HepG2 (cell line): ENCODE results near the gene CD19. TPM values are rescaled to one million over a fixed set of nuclear protein-coding genes. Genes with fewer than 3 reads are reported as not detected.

ENCODE experiments used
- ATF7 ChIP-seq, 2 experiments: fragments of 450-650 bp in 1 of 2; sonication (generic) in 1 of 2; formaldehyde crosslinking in 1 of 2; IDR thresholded peaks; 2 replicates each; pipeline versions ENCODE4 v1.4.0 to v1.6.1; 2016 to 2020; ENCODE audit warnings: antibody characterized with exemption in 1 of 2, mild to moderate bottlenecking in 1 of 2, missing genetic modification reagents in 1 of 2
- ESRRA ChIP-seq: sonication (generic); formaldehyde crosslinking; IDR thresholded peaks from 2 replicates; pipeline ENCODE4 v1.5.1; 2020; ENCODE audit warnings: mild to moderate bottlenecking, low read depth, missing genetic modification reagents
- HCFC1 ChIP-seq: fragments of 150-350 bp; IDR thresholded peaks from 2 replicates; pipeline ENCODE4 v1.6.1; 2014; ENCODE audit warnings: low read depth, low read length
- HMGXB3 ChIP-seq: sonication (generic); formaldehyde crosslinking; IDR thresholded peaks from 2 replicates; pipeline ENCODE4 v1.4.0; 2020; ENCODE audit warnings: missing genetic modification reagents, borderline replicate concordance
- JDP2 ChIP-seq: sonication (generic); formaldehyde crosslinking; IDR thresholded peaks from 2 replicates; pipeline ENCODE4 v1.8.1; 2022; ENCODE audit warnings: missing genetic modification reagents, borderline replicate concordance
- KMT2A ChIP-seq: sonication (generic); formaldehyde crosslinking; IDR thresholded peaks from 2 replicates; pipeline ENCODE4 v1.4.0; 2020; ENCODE audit warnings: missing genetic modification reagents
- MTERF4 ChIP-seq: sonication (generic); formaldehyde crosslinking; IDR thresholded peaks from 2 replicates; pipeline ENCODE4 v1.8.0; 2023; ENCODE audit warnings: mild to moderate bottlenecking, missing genetic modification reagents
- PCBP2 ChIP-seq: fragments of 200-400 bp; formaldehyde crosslinking; optimal IDR thresholded peaks from 2 replicates; pipeline ENCODE3; 2018; ENCODE audit warnings: low read length, low read depth; ENCODE audit not compliant: poor library complexity, severe bottlenecking
- PHF8 ChIP-seq: sonication (generic); formaldehyde crosslinking; IDR thresholded peaks from 2 replicates; pipeline ENCODE4 v1.5.0; 2020; ENCODE audit warnings: missing genetic modification reagents
- PLRG1 ChIP-seq: fragments of 450-650 bp; conservative IDR thresholded peaks from 2 replicates; pipeline ENCODE4 v1.6.1; 2016
- RFX1 ChIP-seq: fragments of 450-650 bp; IDR thresholded peaks from 2 replicates; pipeline ENCODE4 v1.6.1; 2017
- RFX5 ChIP-seq: IDR thresholded peaks from 2 replicates; pipeline ENCODE4 v1.6.1; 2011; ENCODE audit warnings: low read depth, low read length, improper control_type of control experiment
- SMARCE1 ChIP-seq: fragments of 450-650 bp; IDR thresholded peaks from 2 replicates; pipeline ENCODE4 v1.6.1; 2017; ENCODE audit warnings: borderline replicate concordance
- TMF1 ChIP-seq: sonication (generic); formaldehyde crosslinking; IDR thresholded peaks from 2 replicates; pipeline ENCODE4 v1.8.1; 2022; ENCODE audit warnings: low read depth, missing genetic modification reagents
- YEATS4 ChIP-seq: sonication (generic); formaldehyde crosslinking; IDR thresholded peaks from 2 replicates; pipeline ENCODE4 v1.4.0; 2020; ENCODE audit warnings: missing genetic modification reagents, borderline replicate concordance
- ZKSCAN5 ChIP-seq: sonication (generic); formaldehyde crosslinking; IDR thresholded peaks from 2 replicates; pipeline ENCODE4 v1.5.1; 2020; ENCODE audit warnings: mild to moderate bottlenecking, missing genetic modification reagents
- ZNF281 ChIP-seq: sonication (generic); formaldehyde crosslinking; IDR thresholded peaks from 2 replicates; pipeline ENCODE4 v1.4.0; 2020; ENCODE audit warnings: missing genetic modification reagents, borderline replicate concordance
- ZNF580 ChIP-seq: IDR thresholded peaks from 2 replicates; pipeline ENCODE4 v1.6.1; 2016; ENCODE audit warnings: low read depth, borderline replicate concordance
- ZZZ3 ChIP-seq: sonication (generic); formaldehyde crosslinking; IDR thresholded peaks from 2 replicates; pipeline ENCODE4 v1.4.0; 2020; ENCODE audit warnings: missing genetic modification reagents, mild to moderate bottlenecking, borderline replicate concordance
- polyA plus RNA-seq, 8 experiments: library from polyadenylated mRNA; depleted of rRNA in 3 of 8; stranded (reverse) in 7 of 8; unstranded in 1 of 8; fragments of >200 nt; fragmentation: Illumina TruSeq in 4 of 8; extraction: Trizol in 4 of 8; gene quantifications; 2 replicates each; pipeline versions ENCODE4 v1.2.1 to v1.2.3, GENCODE V29; 2011 to 2016; ENCODE audit warnings: low read depth in 4 of 8, missing spikeins in 1 of 8, mixed read lengths in 1 of 8; ENCODE audit not compliant: insufficient read depth in 1 of 8
- total RNA-seq, 5 experiments: library from RNA; depleted of rRNA; stranded (reverse); fragments of >200 nt; fragmentation: Illumina TruSeq; extraction: Trizol; gene quantifications; 2 replicates each; pipeline ENCODE4 v1.2.3, GENCODE V29; 2016; ENCODE audit warnings: low read depth in 1 of 5

Gene CD19
- total and polyA plus RNA-seq, 2 of the 13 experiments (the other 11 are each of a cell fraction or from before 2014, with no cell fraction given): 0.55 to 1.1 TPM

- no peak for TF ChIP-seq TMF1 (CRISPR knock-in tag)
- TF ChIP-seq ZKSCAN5 (CRISPR knock-in tag): no peak
- no peak for TF ChIP-seq SMARCE1
- TF ChIP-seq RFX5: no peak
- TF ChIP-seq ESRRA (CRISPR knock-in tag): no peak; the same call in 1 of the 2 replicates
- no peak for TF ChIP-seq PHF8
- TF ChIP-seq RFX1: no peak
- no peak; the same call in 1 of the 2 replicates for TF ChIP-seq YEATS4 (CRISPR knock-in tag)
- no peak for TF ChIP-seq PLRG1
- no peak for TF ChIP-seq JDP2 (CRISPR knock-in tag)
- no peak for TF ChIP-seq MTERF4 (CRISPR knock-in tag)
- no peak for TF ChIP-seq KMT2A (CRISPR knock-in tag)
- TF ChIP-seq HMGXB3 (CRISPR knock-in tag): no peak
- TF ChIP-seq ZZZ3 (CRISPR knock-in tag): no peak
- TF ChIP-seq HCFC1: no peak
- TF ChIP-seq ATF7 (IDR thresholded peaks at IDR 0.05): no peak
- no peak for TF ChIP-seq ATF7 (CRISPR knock-in tag; IDR thresholded peaks at IDR 0.05)
- no peak for TF ChIP-seq ZNF281 (CRISPR knock-in tag)
- TF ChIP-seq ZNF580 (CRISPR knock-in tag): 0 out of 2 replicates have a peak, but pooled peaks have one; percentile 13
- TF ChIP-seq PCBP2: no peak
Observed at GRCh38 chr16:28923652-28924398, 7.9 kb upstream of the CD19 start (continued).
